ENCODE data around the gene ELMO1. TPM values are rescaled to one million over a fixed set of nuclear protein-coding genes. Genes with fewer than 3 reads are reported as not detected.

The ELMO1 gene
- polyA plus RNA-seq, 1 experiment: not detected

DNA sequence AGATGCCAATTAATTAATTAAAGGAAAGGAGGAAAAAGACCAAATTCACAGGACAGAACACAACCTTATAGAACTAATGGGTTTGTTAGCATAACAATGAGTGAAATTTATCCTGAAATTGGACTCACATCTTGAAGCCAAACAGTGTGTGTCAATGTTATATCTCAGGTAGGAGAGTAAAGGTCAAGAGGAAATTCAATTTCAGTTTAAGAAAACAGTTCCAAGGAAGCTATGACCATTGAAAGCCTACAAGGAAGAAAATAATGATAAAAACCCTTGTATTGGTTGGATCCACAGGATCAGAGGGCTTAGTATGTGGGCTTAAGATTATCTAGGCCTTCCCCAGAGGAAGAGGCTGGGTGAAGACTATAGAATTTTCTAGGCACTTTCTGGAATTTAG lies 525.5 kb downstream of the ELMO1 start:
- no peak for DNase-seq (ENCODE audit: low read depth)
- H3K36me3 ChIP-seq (ENCODE audit: control insufficient read depth, insufficient read depth, low read length): no peaks in the 10 kb centered on the region
- H3K4me3 ChIP-seq (ENCODE audit: low read depth, low read length): no peak overlapping the region
- H3K27me3 ChIP-seq (ENCODE audit: control insufficient read depth, insufficient read depth, low read length): no peaks in the 10 kb centered on the region
- TF ChIP-seq, protein P1, sequence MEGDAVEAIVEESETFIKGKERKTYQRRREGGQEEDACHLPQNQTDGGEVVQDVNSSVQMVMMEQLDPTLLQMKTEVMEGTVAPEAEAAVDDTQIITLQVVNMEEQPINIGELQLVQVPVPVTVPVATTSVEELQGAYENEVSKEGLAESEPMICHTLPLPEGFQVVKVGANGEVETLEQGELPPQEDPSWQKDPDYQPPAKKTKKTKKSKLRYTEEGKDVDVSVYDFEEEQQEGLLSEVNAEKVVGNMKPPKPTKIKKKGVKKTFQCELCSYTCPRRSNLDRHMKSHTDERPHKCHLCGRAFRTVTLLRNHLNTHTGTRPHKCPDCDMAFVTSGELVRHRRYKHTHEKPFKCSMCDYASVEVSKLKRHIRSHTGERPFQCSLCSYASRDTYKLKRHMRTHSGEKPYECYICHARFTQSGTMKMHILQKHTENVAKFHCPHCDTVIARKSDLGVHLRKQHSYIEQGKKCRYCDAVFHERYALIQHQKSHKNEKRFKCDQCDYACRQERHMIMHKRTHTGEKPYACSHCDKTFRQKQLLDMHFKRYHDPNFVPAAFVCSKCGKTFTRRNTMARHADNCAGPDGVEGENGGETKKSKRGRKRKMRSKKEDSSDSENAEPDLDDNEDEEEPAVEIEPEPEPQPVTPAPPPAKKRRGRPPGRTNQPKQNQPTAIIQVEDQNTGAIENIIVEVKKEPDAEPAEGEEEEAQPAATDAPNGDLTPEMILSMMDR (IDR thresholded peaks at IDR 0.05; ENCODE audit: insufficient read depth, low read depth, low read length): no peak
- ChIA-PET CTCF (interaction anchor here (1.1 kb wide), 1 partner anchor 45 kb away, joined by 3 read pairs; no protein-coding TSS in a partner anchor), POLR2A (no interaction called here)

DNA sequence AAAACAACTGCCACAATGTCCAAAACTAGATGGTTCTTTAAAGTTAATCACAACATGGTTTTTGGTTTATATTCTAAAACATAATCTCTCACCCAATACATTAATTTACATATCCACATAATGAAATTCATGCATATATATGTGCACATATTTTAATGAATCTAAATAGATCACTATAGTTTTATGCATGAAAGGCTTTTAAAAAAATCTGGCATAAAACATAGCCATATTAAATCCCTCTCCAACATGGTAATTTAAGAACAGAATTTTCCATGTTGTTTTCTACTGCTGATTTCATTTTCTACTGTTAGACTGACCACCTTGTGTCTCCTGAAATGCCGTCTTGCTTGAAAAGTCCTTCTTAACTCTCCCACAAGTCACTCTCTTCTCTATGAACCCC lies 528.2 kb downstream of the ELMO1 start:
- H3K36me3 ChIP-seq (ENCODE audit: control insufficient read depth, insufficient read depth, low read length): no peaks in the 10 kb centered on the region
- ChIA-PET POLR2A (no interaction called here), CTCF (interaction anchor here (0.9 kb wide), 1 partner anchor 9 kb away, joined by 3 read pairs; no protein-coding TSS in a partner anchor)
- H3K4me3 ChIP-seq (ENCODE audit: low read depth, low read length): no peak overlapping the region
- H3K27me3 ChIP-seq (ENCODE audit: control insufficient read depth, insufficient read depth, low read length): no peaks in the 10 kb centered on the region
- TF ChIP-seq, protein P1 (IDR thresholded peaks at IDR 0.05; ENCODE audit: insufficient read depth, low read depth, low read length): no peak
- DNase-seq (ENCODE audit: low read depth): no peak

DNA sequence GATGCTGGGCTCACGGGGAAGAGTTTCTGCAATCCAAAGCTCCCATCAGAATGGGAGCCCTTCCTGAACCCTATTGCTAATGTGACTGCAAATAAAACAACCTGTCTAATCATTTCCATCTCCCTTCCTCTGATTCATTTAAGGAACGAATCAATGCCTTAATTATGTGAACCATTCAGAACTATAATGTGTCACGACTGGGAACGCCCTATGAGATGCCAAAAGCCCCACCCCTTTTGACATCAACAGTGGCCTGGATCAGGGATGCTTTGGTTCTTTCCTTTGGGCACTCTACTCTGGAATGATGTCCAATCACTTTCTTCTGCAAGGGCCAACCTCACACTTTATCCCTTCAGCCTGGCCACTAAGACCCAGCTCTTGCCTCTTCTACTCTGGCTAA lies 528.9 kb downstream of the ELMO1 start:
- POLR2A ChIA-PET: no interaction called here
- CTCF ChIA-PET: interaction anchor here (0.9 kb wide), 1 partner anchor 9 kb away, joined by 3 read pairs; no protein-coding TSS in a partner anchor
- TF ChIP-seq, protein P1 (IDR thresholded peaks at IDR 0.05; ENCODE audit: insufficient read depth, low read depth, low read length): no peak
- H3K27me3 ChIP-seq (ENCODE audit: control insufficient read depth, insufficient read depth, low read length): no peaks in the 10 kb centered on the region
- H3K36me3 ChIP-seq (ENCODE audit: control insufficient read depth, insufficient read depth, low read length): no peaks in the 10 kb centered on the region
- no peak for DNase-seq (ENCODE audit: low read depth)
- H3K4me3 ChIP-seq (ENCODE audit: low read depth, low read length): no peak overlapping the region

DNA sequence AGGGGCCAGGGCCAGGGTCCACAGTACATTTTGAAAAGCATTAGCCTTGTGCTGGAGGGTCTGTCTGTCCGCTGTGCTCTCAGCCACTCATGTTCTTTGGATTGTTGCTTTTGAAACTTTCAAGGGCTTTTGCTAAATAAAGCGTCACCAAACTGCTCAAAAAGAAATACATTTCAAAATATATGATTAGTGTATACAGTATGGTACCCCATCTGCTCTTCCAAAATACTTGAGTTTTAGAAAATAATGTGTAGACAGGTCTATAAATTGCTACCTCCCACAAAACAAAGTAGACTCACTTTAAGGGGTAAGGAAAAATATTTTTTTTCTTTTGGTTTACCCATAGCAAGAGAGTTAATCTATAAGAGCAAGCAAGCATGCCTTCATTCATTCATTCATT lies 530.1 kb downstream of the ELMO1 start:
- ChIA-PET CTCF (no interaction called here), POLR2A (no interaction called here)
- TF ChIP-seq, protein P1 (IDR thresholded peaks at IDR 0.05; ENCODE audit: insufficient read depth, low read depth, low read length): no peak
- Histone ChIP-seq H3K27me3 (ENCODE audit: control insufficient read depth, insufficient read depth, low read length) (no peaks in the 10 kb centered on the region), H3K4me3 (ENCODE audit: low read depth, low read length) (no peak overlapping the region), H3K36me3 (ENCODE audit: control insufficient read depth, insufficient read depth, low read length) (no peaks in the 10 kb centered on the region)
- DNase-seq (ENCODE audit: low read depth): no peak

DNA sequence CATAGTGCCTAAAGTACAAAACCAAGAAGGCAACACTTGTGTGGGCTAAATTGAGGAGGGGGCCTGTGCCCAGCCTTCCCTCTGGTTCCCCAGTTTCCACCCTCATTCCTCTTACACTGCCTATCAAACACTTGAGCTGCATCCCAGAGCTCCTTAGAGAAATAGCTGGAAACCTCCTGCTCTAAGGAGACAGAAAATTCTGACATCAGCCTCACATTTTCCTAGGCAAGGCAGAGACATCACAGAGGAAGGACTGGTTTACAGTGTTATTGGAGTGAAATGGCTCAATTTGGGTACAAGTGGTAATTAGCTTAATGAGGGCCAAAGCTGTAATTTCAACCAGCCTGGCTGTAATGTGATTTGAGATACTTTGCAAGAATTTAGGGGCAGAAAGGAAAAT lies 532.0 kb downstream of the ELMO1 start:
- TF ChIP-seq, protein P1 (IDR thresholded peaks at IDR 0.05; ENCODE audit: insufficient read depth, low read depth, low read length): no peak
- Histone ChIP-seq H3K36me3 (ENCODE audit: control insufficient read depth, insufficient read depth, low read length) (no peaks in the 10 kb centered on the region), H3K4me3 (ENCODE audit: low read depth, low read length) (no peak overlapping the region), H3K27me3 (ENCODE audit: control insufficient read depth, insufficient read depth, low read length) (no peaks in the 10 kb centered on the region)
- CTCF ChIA-PET: no interaction called here
- DNase-seq (ENCODE audit: low read depth): no peak
- POLR2A ChIA-PET: no interaction called here

Measured in BJ (cell line).